Pancreas (tissue), 10 donors: ENCODE results near the gene EIF2B2. TPM values are rescaled to one million over a fixed set of nuclear protein-coding genes. Genes with fewer than 3 reads are reported as not detected.

Experiments
- ATAC-seq, 4 donors: fragments of 200-7000 bp; cut with Tn5 transposase; one replicate each; pipeline versions ENCODE4 v1.8.0 to v1.9.1; 2020; ENCODE audit warnings: mild to moderate bottlenecking in 4 of 4, moderate library complexity in 4 of 4
- DNase-seq, 6 donors: peaks; one replicate each; pipeline ENCODE4 v3.0.0-alpha.2; 2020
- FAIRE-seq: peaks from 2 replicates; lab custom pipeline; 2012; peaks lifted over from hg19 to GRCh38; lab: Jason Lieb, UNC
- H3K27ac ChIP-seq, 4 donors: fragments of 200-600 bp; sonication (generic); 1 replicate in 3 of 4; 2 replicates in 1 of 4; pipeline versions ENCODE4 v1.5.0 to v1.8.0; 2020
- H3K27me3 ChIP-seq, 4 donors: fragments of 200-600 bp; one replicate each; pipeline ENCODE4 v1.8.0; 2021
- H3K36me3 ChIP-seq, 3 donors: fragments of 200-600 bp; sonication (generic) in 1 of 3; one replicate each; pipeline versions ENCODE4 v1.5.0 to v1.8.0; 2020 to 2021
- H3K4me1 ChIP-seq, 3 donors: fragments of 200-600 bp; one replicate each; pipeline ENCODE4 v1.8.0; 2021
- H3K4me3 ChIP-seq, 4 donors: fragments of 200-600 bp; sonication (generic) in 2 of 4; one replicate each; pipeline versions ENCODE4 v1.5.0 to v1.8.0; 2020 to 2021
- H3K9me3 ChIP-seq, 4 donors: fragments of 200-600 bp; one replicate each; pipeline ENCODE4 v1.8.0; 2021
- CTCF ChIP-seq, 4 donors: fragments of 200-600 bp; sonication (generic) in 3 of 4; IDR thresholded peaks; one replicate each; pipeline versions ENCODE4 v1.5.0 to v1.8.0; 2021; ENCODE audit warnings: antibody characterized with exemption in 4 of 4
- whole genome bisulfite sequencing, 2 donors: extraction: QIAGEN DNeasy Blood & Tissue Kit; methylation state at CpG; one replicate each; pipeline ENCODE4 v1.1.7; 2013; 5-methylcytosine and 5-hydroxymethylcytosine counted together
- intact Hi-C, 3 donors: fragments of 100-400 bp; cut with DNase I; formaldehyde crosslinking; loops; one replicate each; pipeline versions ENCODE4 v1.11.1 to v1.14.2; 2022
- polyA plus RNA-seq, 2 donors: library from polyadenylated mRNA; stranded (reverse); fragments of 200-250 nt; gene quantifications; one replicate each; pipeline ENCODE4 v1.2.3, GENCODE V29; 2013
- total RNA-seq, 6 donors: library from RNA; stranded (reverse); fragmentation: NEBNext Ultra II Directional in 4 of 6; extraction: Animal tissue kit (Norgen Biotek cat#: 25700) in 4 of 6; gene quantifications; one replicate each; pipeline versions ENCODE4 v1.2.1 to v1.2.4, GENCODE V29; 2021 to 2023
- donor health status: healthy with polysubstance abuse.
- donor health status: DM: no; HTN: no; CAD: no; lungs with moderate emphysema.
- donor health status: DM: no; HTN: no; CAD: no.
- donor health status: control.
- donor health status: control.
- donor health status: Bipolar disorder and iron deficiency.
- donor health status: DM: yes; HTN: yes; CAD: no.
- donor health status: DM: no; HTN: no; CAD: no.
- donor health status: DM: no; HTN: no; CAD: no.
- donor health status: DM: yes; HTN: yes; CAD: no.

EIF2B2 gene
- total and polyA plus RNA-seq, 8 donors: 11.2 to 22.1 (median 16.6) TPM

- WGBS, 2 donors: 47 to 52% methylated on average over 9 of the region's 9 CpGs
Observed at GRCh38 chr14:74963705-74964271, 38.9 kb upstream of the EIF2B2 start.

GRCh38 chr14:74964787-74965485 is 37.8 kb upstream of the EIF2B2 start:
- Histone ChIP-seq H3K4me3 (no peak overlapping the region), H3K4me1 (no peaks in the 10 kb centered on the region), H3K9me3 (no peaks in the 10 kb centered on the region), H3K36me3 (no peaks in the 10 kb centered on the region), H3K27me3 (no peaks in the 10 kb centered on the region), H3K27ac (no peak overlapping the region)
- FAIRE-seq (no peak), ATAC-seq (peak in 1 of 4 donors; percentile 26), DNase-seq (no peak)
- intact Hi-C loops: no loop called here
- WGBS, 2 donors: 55 to 64% methylated on average over 4 of the region's 4 CpGs
- no peak for TF ChIP-seq CTCF (IDR thresholded peaks at IDR 0.05)

More at GRCh38 chr14:74963705-74964271, 38.9 kb upstream of the EIF2B2 start:
- no peak for TF ChIP-seq CTCF (IDR thresholded peaks at IDR 0.05)
- Histone ChIP-seq H3K4me1 (no peaks in the 10 kb centered on the region), H3K27ac (no peak overlapping the region), H3K9me3 (no peaks in the 10 kb centered on the region), H3K27me3 (no peaks in the 10 kb centered on the region), H3K4me3 (no peak overlapping the region), H3K36me3 (no peaks in the 10 kb centered on the region)
- FAIRE-seq (no peak), ATAC-seq (peak in 1 of 4 donors; percentile 15), DNase-seq (no peak)
- intact Hi-C loops: no loop called here

GRCh38 chr14:74965486-74966153 is 37.1 kb upstream of the EIF2B2 start:
- DNase-seq (no peak), ATAC-seq (peak in 1 of 4 donors; percentile 42), FAIRE-seq (no peak)
- 68 to 77% methylated on average over 5 of the region's 5 CpGs for WGBS, 2 donors
- Histone ChIP-seq H3K4me1 (no peaks in the 10 kb centered on the region), H3K36me3 (no peaks in the 10 kb centered on the region), H3K27me3 (no peaks in the 10 kb centered on the region), H3K27ac (no peak overlapping the region), H3K9me3 (no peaks in the 10 kb centered on the region), H3K4me3 (no peak overlapping the region)
- intact Hi-C loops: no loop called here
- no peak for TF ChIP-seq CTCF (IDR thresholded peaks at IDR 0.05)

GRCh38 chr14:74968811-74969210 is 33.9 kb upstream of the EIF2B2 start:
- Histone ChIP-seq H3K27me3 (no peaks in the 10 kb centered on the region), H3K4me1 (no peaks in the 10 kb centered on the region), H3K9me3 (no peaks in the 10 kb centered on the region), H3K27ac (no peak overlapping the region), H3K36me3 (no peaks in the 10 kb centered on the region), H3K4me3 (no peak overlapping the region)
- intact Hi-C loops: no loop called here
- DNase-seq (no peak), FAIRE-seq (no peak), ATAC-seq (no peak)
- 47 to 62% methylated on average over 1 of the region's 1 CpG for WGBS, 2 donors
- TF ChIP-seq CTCF (IDR thresholded peaks at IDR 0.05): no peak
